ENCODE data around the gene UPP2.

UPP2 gene

GRCh38 chr2:158124896-158125295 lies 23.2 kb downstream of the UPP2 start:
- H3K4me3 Mint-ChIP-seq = no peak overlapping the region
- no peaks in the 10 kb centered on the region for H3K36me3 Mint-ChIP-seq (ENCODE audit: low read depth)
- H3K27ac Mint-ChIP-seq = no peak overlapping the region
- no peaks in the 10 kb centered on the region for H3K9me3 Mint-ChIP-seq
- no peaks in the 10 kb centered on the region for H3K4me1 Mint-ChIP-seq (ENCODE audit: low read depth)
- peaks cover 7% of the 10 kb centered on the region for H3K27me3 Mint-ChIP-seq (ENCODE audit: low read depth)

- H3K4me1 Mint-ChIP-seq (ENCODE audit: low read depth) = no peaks in the 10 kb centered on the region
- H3K27ac Mint-ChIP-seq = no peak overlapping the region
- no peaks in the 10 kb centered on the region for H3K36me3 Mint-ChIP-seq (ENCODE audit: low read depth)
- H3K4me3 Mint-ChIP-seq = no peak overlapping the region
- no peaks in the 10 kb centered on the region for H3K9me3 Mint-ChIP-seq
- H3K27me3 Mint-ChIP-seq (ENCODE audit: low read depth) = peaks cover 7% of the 10 kb centered on the region
These were observed 24.3 kb downstream of the UPP2 start for GRCh38 chr2:158125756-158126498.

- no peaks in the 10 kb centered on the region for H3K9me3 Mint-ChIP-seq
- H3K36me3 Mint-ChIP-seq (ENCODE audit: low read depth) = no peaks in the 10 kb centered on the region
- H3K4me3 Mint-ChIP-seq = no peak overlapping the region
These were observed 25.7 kb downstream of the UPP2 start for GRCh38 chr2:158127380-158127804.

GRCh38 chr2:158128168-158128973 lies 26.7 kb downstream of the UPP2 start:
- no peaks in the 10 kb centered on the region for H3K4me1 Mint-ChIP-seq (ENCODE audit: low read depth)
- H3K36me3 Mint-ChIP-seq (ENCODE audit: low read depth) = no peaks in the 10 kb centered on the region
- peaks cover 7% of the 10 kb centered on the region for H3K27me3 Mint-ChIP-seq (ENCODE audit: low read depth)
- H3K9me3 Mint-ChIP-seq = no peaks in the 10 kb centered on the region
- H3K4me3 Mint-ChIP-seq = no peak overlapping the region
- no peak overlapping the region for H3K27ac Mint-ChIP-seq

More at GRCh38 chr2:158127380-158127804, 25.7 kb downstream of the UPP2 start:
- Mint-ChIP-seq H3K27ac (no peak overlapping the region), H3K4me1 (ENCODE audit: low read depth) (no peaks in the 10 kb centered on the region), H3K27me3 (ENCODE audit: low read depth) (peaks cover 7% of the 10 kb centered on the region)

GRCh38 chr2:158129037-158129436 lies 27.4 kb downstream of the UPP2 start:
- Mint-ChIP-seq H3K36me3 (ENCODE audit: low read depth) (no peaks in the 10 kb centered on the region), H3K27me3 (ENCODE audit: low read depth) (peaks cover 7% of the 10 kb centered on the region), H3K9me3 (no peaks in the 10 kb centered on the region), H3K4me1 (ENCODE audit: low read depth) (no peaks in the 10 kb centered on the region), H3K27ac (no peak overlapping the region), H3K4me3 (no peak overlapping the region)

- Mint-ChIP-seq H3K36me3 (ENCODE audit: low read depth) (no peaks in the 10 kb centered on the region), H3K4me3 (no peak overlapping the region), H3K9me3 (no peaks in the 10 kb centered on the region), H3K4me1 (ENCODE audit: low read depth) (no peaks in the 10 kb centered on the region), H3K27me3 (ENCODE audit: low read depth) (peaks cover 7% of the 10 kb centered on the region), H3K27ac (no peak overlapping the region)
These were observed 29.3 kb downstream of the UPP2 start for GRCh38 chr2:158130832-158131473.

GRCh38 chr2:158131483-158131912 lies 29.8 kb downstream of the UPP2 start:
- Mint-ChIP-seq H3K27ac (no peak overlapping the region), H3K4me1 (ENCODE audit: low read depth) (no peaks in the 10 kb centered on the region), H3K27me3 (ENCODE audit: low read depth) (peaks cover 7% of the 10 kb centered on the region), H3K36me3 (ENCODE audit: low read depth) (no peaks in the 10 kb centered on the region), H3K4me3 (no peak overlapping the region), H3K9me3 (no peaks in the 10 kb centered on the region)

GRCh38 chr2:158131919-158132566 lies 30.4 kb downstream of the UPP2 start:
- no peak overlapping the region for H3K4me3 Mint-ChIP-seq
- peaks cover 3% of the 10 kb centered on the region for H3K27me3 Mint-ChIP-seq (ENCODE audit: low read depth)
- H3K36me3 Mint-ChIP-seq (ENCODE audit: low read depth) = no peaks in the 10 kb centered on the region
- H3K27ac Mint-ChIP-seq = no peak overlapping the region
- H3K9me3 Mint-ChIP-seq = no peaks in the 10 kb centered on the region
- H3K4me1 Mint-ChIP-seq (ENCODE audit: low read depth) = no peaks in the 10 kb centered on the region

- Mint-ChIP-seq H3K36me3 (ENCODE audit: low read depth) (no peaks in the 10 kb centered on the region), H3K27ac (no peak overlapping the region), H3K4me1 (ENCODE audit: low read depth) (no peaks in the 10 kb centered on the region), H3K27me3 (ENCODE audit: low read depth) (peaks cover 1% of the 10 kb centered on the region), H3K4me3 (no peak overlapping the region), H3K9me3 (no peaks in the 10 kb centered on the region)
These were observed 32.4 kb downstream of the UPP2 start for GRCh38 chr2:158134055-158134454.

GRCh38 chr2:158134655-158135054 lies 33.0 kb downstream of the UPP2 start:
- no peak overlapping the region for H3K27ac Mint-ChIP-seq
- no peak overlapping the region for H3K4me3 Mint-ChIP-seq
- H3K9me3 Mint-ChIP-seq = no peaks in the 10 kb centered on the region
- H3K27me3 Mint-ChIP-seq (ENCODE audit: low read depth) = no peaks in the 10 kb centered on the region
- H3K4me1 Mint-ChIP-seq (ENCODE audit: low read depth) = no peaks in the 10 kb centered on the region
- H3K36me3 Mint-ChIP-seq (ENCODE audit: low read depth) = no peaks in the 10 kb centered on the region

GRCh38 chr2:158135096-158135495 lies 33.4 kb downstream of the UPP2 start:
- Mint-ChIP-seq H3K27ac (no peak overlapping the region), H3K27me3 (ENCODE audit: low read depth) (no peaks in the 10 kb centered on the region), H3K9me3 (no peaks in the 10 kb centered on the region), H3K4me1 (ENCODE audit: low read depth) (no peaks in the 10 kb centered on the region), H3K4me3 (no peak overlapping the region), H3K36me3 (ENCODE audit: low read depth) (no peaks in the 10 kb centered on the region)

- Mint-ChIP-seq H3K4me3 (no peak overlapping the region), H3K27me3 (ENCODE audit: low read depth) (peaks cover 5% of the 10 kb centered on the region), H3K36me3 (ENCODE audit: low read depth) (no peaks in the 10 kb centered on the region), H3K27ac (no peak overlapping the region), H3K9me3 (no peaks in the 10 kb centered on the region), H3K4me1 (ENCODE audit: low read depth) (no peaks in the 10 kb centered on the region)
These were observed 36.6 kb downstream of the UPP2 start for GRCh38 chr2:158138255-158138654.

GRCh38 chr2:158140201-158140600 lies 38.5 kb downstream of the UPP2 start:
- peaks cover 5% of the 10 kb centered on the region for H3K27me3 Mint-ChIP-seq (ENCODE audit: low read depth)
- no peak overlapping the region for H3K4me3 Mint-ChIP-seq
- H3K36me3 Mint-ChIP-seq (ENCODE audit: low read depth) = no peaks in the 10 kb centered on the region
- no peaks in the 10 kb centered on the region for H3K4me1 Mint-ChIP-seq (ENCODE audit: low read depth)
- peaks cover 1% of the 10 kb centered on the region for H3K9me3 Mint-ChIP-seq
- H3K27ac Mint-ChIP-seq = no peak overlapping the region

GRCh38 chr2:158142165-158142564 lies 40.5 kb downstream of the UPP2 start:
- no peaks in the 10 kb centered on the region for H3K4me1 Mint-ChIP-seq (ENCODE audit: low read depth)
- H3K36me3 Mint-ChIP-seq (ENCODE audit: low read depth) = no peaks in the 10 kb centered on the region
- H3K27me3 Mint-ChIP-seq (ENCODE audit: low read depth) = peaks cover 5% of the 10 kb centered on the region
- H3K27ac Mint-ChIP-seq = no peak overlapping the region
- H3K4me3 Mint-ChIP-seq = no peak overlapping the region
- H3K9me3 Mint-ChIP-seq = peaks cover 3% of the 10 kb centered on the region

Measured in T-helper 1 cell treated with Interleukin-12 subunit alpha and Interleukin-12 subunit beta and Interleukin-4 antibody, amounts not matched to agents 30 μg/mL and 1 μg/mL, for 36 hours (primary cell).